22Rv1 (cell line): ENCODE data around the gene WDR72.

Experiments used
- ZFX ChIP-seq: fragments of 450-650 bp; IDR thresholded peaks from 2 replicates; pipeline ENCODE4 v1.6.1; 2017; ENCODE audit warnings: antibody characterized with exemption, borderline replicate concordance
- TF ChIP-seq, protein P1 (sequence below): fragments of 450-650 bp; IDR thresholded peaks from 2 replicates; pipeline ENCODE4 v1.5.1; 2017; ENCODE audit warnings: mild to moderate bottlenecking

DNA sequence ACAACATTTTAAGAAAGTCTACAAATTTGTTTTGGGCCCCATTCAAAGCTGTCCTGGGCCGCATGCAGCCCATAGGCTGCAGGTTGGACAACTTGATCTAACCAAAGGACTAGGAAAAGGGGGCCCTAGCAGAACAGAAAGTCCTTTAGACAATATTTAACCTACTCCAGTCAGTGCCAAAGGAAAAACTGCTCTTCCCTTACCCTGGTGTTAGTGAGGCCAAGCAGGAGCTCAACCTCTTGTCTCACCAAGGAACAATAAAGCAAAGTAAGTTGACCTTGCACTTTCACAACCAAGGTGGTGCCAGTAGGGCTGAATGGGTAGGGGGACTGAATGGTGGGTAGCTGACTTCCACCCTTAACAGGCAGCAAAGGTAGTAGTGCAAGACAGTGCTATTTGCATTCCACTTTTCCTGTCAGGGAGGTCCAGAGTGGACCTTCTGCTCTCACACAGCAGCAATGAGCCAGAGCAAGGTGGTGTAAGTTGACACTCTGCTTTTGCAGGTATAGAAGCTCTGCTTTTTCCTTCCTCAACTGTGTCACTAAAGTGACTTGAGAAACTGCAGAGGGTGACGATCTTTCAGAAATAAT, 124.9 kb downstream of the WDR72 start:
- TF ChIP-seq, protein P1, sequence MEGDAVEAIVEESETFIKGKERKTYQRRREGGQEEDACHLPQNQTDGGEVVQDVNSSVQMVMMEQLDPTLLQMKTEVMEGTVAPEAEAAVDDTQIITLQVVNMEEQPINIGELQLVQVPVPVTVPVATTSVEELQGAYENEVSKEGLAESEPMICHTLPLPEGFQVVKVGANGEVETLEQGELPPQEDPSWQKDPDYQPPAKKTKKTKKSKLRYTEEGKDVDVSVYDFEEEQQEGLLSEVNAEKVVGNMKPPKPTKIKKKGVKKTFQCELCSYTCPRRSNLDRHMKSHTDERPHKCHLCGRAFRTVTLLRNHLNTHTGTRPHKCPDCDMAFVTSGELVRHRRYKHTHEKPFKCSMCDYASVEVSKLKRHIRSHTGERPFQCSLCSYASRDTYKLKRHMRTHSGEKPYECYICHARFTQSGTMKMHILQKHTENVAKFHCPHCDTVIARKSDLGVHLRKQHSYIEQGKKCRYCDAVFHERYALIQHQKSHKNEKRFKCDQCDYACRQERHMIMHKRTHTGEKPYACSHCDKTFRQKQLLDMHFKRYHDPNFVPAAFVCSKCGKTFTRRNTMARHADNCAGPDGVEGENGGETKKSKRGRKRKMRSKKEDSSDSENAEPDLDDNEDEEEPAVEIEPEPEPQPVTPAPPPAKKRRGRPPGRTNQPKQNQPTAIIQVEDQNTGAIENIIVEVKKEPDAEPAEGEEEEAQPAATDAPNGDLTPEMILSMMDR, result no peak
- TF ChIP-seq ZFX, result no peak
